Stomach smooth muscle (tissue), 2 donors: Measurements from ENCODE around the gene ELOVL5.
"Not testable (repeated sequence)": the region's sequence is repeated elsewhere in the genome, so short reads cannot be mapped to it uniquely, and the experiment has no call there.

Source experiments
- H3K27ac ChIP-seq: one replicate; pipeline ENCODE4 v1.7.0; 2013; ENCODE audit warnings: mild to moderate bottlenecking, low read length, inconsistent platforms
- H3K27me3 ChIP-seq, 2 donors: one replicate each; pipeline ENCODE4 v1.7.0; 2013; ENCODE audit warnings: low read length in 2 of 2; ENCODE audit not compliant: insufficient read depth in 2 of 2, control insufficient read depth in 1 of 2
- H3K36me3 ChIP-seq, 2 donors: one replicate each; pipeline ENCODE4 v1.7.0; 2013; ENCODE audit warnings: low read length in 2 of 2; ENCODE audit not compliant: control insufficient read depth in 2 of 2, insufficient read depth in 2 of 2
- H3K4me1 ChIP-seq: one replicate; pipeline ENCODE4 v1.7.0; 2013; ENCODE audit warnings: low read length; ENCODE audit not compliant: control insufficient read depth, insufficient read depth
- H3K4me3 ChIP-seq, 2 donors: one replicate each; pipeline ENCODE4 v1.7.0; 2013; ENCODE audit warnings: low read length in 2 of 2
- H3K9ac ChIP-seq, 2 donors: one replicate each; pipeline ENCODE4 v1.7.0; 2013; ENCODE audit warnings: low read length in 2 of 2, mild to moderate bottlenecking in 1 of 2
- H3K9me3 ChIP-seq, 2 donors: one replicate each; pipeline ENCODE4 v1.7.0; 2013; ENCODE audit warnings: low read length in 2 of 2; ENCODE audit not compliant: control insufficient read depth in 2 of 2
- donor health status: healthy.
- donor health status: Pancreatic carcinoma.

The ELOVL5 gene, protein sequence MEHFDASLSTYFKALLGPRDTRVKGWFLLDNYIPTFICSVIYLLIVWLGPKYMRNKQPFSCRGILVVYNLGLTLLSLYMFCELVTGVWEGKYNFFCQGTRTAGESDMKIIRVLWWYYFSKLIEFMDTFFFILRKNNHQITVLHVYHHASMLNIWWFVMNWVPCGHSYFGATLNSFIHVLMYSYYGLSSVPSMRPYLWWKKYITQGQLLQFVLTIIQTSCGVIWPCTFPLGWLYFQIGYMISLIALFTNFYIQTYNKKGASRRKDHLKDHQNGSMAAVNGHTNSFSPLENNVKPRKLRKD

DNA sequence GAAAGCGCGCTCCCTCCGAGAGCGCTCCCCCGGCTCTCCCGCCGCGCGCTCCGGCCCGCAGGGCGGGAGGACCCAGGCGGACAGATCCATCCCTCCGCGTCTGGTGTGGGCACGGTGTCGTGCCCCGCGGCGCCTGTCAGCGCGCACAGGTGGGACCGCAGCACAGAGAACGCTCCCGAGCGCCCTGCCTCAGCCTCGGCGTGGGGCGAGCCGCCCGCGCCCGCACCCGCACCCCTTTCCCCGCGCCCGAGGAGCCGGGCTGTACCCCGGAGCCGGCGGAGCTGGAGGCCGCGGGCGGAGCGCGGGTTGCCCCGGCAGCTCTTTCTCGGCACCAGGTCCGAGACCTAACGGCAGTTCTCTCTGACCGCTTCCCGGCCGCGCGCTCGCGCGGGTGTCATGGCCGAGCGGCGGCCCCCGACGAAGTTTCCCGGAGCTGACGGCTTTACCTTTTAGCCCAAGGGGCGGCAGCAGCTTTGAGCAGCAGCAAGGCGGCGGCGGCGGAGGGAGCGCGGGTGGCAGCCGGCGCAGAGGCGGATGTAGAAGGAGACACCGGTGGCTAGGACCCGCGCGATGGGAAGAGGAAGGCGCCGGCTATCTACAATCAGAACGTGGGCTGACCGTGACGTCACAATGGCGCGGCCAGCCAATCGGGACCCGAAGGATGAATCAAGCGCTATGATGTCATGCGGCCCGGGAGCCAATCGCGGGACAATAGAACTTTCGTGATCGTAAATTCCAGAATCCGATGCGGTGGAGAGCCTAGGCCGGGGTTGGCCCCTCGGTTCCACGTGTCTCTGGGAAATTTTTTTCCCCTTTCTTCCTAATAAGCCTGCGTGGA, at the start of gene ELOVL5:
ELOVL5 (minus strand) TSS at position 580 of the 838 bp plus-strand sequence. CDS start 53,251 bp downstream, outside the sequence.
- Histone ChIP-seq H3K36me3 (no peaks in the 10 kb centered on the region), H3K9ac (peak within 1 kb of the TSS; percentile 62 to 85), H3K4me3 (peak within 1 kb of the TSS; percentile 63 to 87), H3K27me3 (no peaks in the 10 kb centered on the region), H3K4me1 (peaks cover 11% of the 10 kb centered on the region), H3K27ac (peak within 1 kb of the TSS; percentile 96), H3K9me3 (no peaks in the 10 kb centered on the region)

DNA sequence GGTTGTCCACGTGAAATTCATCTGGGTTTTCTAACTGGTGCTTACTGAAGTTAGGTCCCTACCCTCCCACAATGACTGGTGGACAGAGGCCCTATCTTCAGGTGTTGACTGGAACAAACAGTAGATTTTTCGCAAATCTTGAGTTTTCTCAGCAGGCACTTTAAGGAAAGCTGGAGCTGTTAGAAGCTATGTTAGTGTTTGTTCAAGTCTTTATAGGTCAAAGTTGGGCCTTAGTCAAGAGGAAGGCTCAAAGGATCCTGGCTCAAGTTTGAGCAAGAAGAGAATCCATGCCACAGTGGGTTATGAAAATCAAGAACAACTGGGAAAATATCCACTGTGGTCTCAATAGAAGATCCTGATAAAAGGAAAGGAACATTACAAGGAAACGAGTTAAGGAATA, 48.5 kb upstream of the ELOVL5 start:
- no peaks in the 10 kb centered on the region for H3K36me3 ChIP-seq
- H3K9me3 ChIP-seq: no peaks in the 10 kb centered on the region
- H3K9ac ChIP-seq: no peak overlapping the region
- H3K27ac ChIP-seq: no peak overlapping the region
- no peak overlapping the region for H3K4me3 ChIP-seq
- H3K4me1 ChIP-seq: no peaks in the 10 kb centered on the region
- no peaks in the 10 kb centered on the region for H3K27me3 ChIP-seq

GRCh38 chr6:53395986-53396385, 47.2 kb upstream of the ELOVL5 start:
- Histone ChIP-seq H3K27me3 (no peaks in the 10 kb centered on the region), H3K27ac (no peak overlapping the region), H3K36me3 (no peaks in the 10 kb centered on the region), H3K9ac (no peak overlapping the region), H3K9me3 (no peaks in the 10 kb centered on the region), H3K4me3 (no peak overlapping the region), H3K4me1 (no peaks in the 10 kb centered on the region)

GRCh38 chr6:53394704-53395103, 46.0 kb upstream of the ELOVL5 start:
- Histone ChIP-seq H3K4me1 (peaks cover 2% of the 10 kb centered on the region), H3K27me3 (no peaks in the 10 kb centered on the region), H3K9me3 (no peaks in the 10 kb centered on the region), H3K4me3 (no peak overlapping the region), H3K27ac (no peak overlapping the region), H3K36me3 (no peaks in the 10 kb centered on the region), H3K9ac (no peak overlapping the region)

DNA sequence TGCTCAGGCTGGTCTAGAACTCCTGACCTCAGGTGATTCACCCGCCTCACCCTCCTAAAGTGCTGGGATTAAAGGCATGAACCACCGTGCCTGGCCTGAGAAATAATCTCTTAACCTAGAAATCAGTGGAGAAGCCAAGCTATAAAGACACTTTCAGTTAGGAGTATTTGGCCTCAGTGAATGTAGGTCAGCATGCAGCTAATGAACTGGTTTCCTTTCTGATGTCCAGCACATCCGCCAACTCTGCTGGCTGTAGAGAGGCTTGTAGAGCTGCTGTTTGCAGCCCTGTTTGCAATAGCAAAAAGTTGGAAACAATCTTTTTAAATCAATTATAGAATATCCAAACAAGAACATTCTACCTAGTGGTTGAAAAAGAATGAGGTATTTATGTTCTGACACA, 42.4 kb upstream of the ELOVL5 start:
- H3K27ac ChIP-seq: no peak overlapping the region
- H3K4me1 ChIP-seq: peaks cover 2% of the 10 kb centered on the region
- no peak overlapping the region for H3K9ac ChIP-seq
- H3K27me3 ChIP-seq: no peaks in the 10 kb centered on the region
- no peaks in the 10 kb centered on the region for H3K9me3 ChIP-seq
- H3K4me3 ChIP-seq: no peak overlapping the region
- no peaks in the 10 kb centered on the region for H3K36me3 ChIP-seq

DNA sequence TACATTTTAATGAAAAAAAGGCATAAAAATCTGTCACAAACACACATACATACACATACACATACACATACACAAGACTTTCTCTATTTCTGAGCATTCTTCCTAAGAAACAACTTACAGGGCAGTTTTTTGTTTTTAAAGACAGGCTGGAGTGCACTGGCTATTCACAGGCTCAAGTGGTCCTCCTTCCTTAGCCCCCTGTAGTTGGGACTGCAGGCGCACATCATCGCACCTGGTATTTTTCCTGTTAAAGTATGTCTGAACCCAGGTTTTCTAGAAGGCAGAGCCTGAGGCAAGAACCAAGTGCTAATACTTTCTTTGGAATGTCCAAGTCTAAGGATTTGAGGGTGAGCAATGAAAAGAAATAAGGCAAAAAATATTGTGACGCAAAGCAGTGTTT, 41.3 kb upstream of the ELOVL5 start:
- Histone ChIP-seq H3K4me1 (peaks cover 2% of the 10 kb centered on the region), H3K9me3 (no peaks in the 10 kb centered on the region), H3K36me3 (no peaks in the 10 kb centered on the region), H3K27me3 (no peaks in the 10 kb centered on the region), H3K4me3 (no peak overlapping the region), H3K9ac (no peak overlapping the region), H3K27ac (no peak overlapping the region)

DNA sequence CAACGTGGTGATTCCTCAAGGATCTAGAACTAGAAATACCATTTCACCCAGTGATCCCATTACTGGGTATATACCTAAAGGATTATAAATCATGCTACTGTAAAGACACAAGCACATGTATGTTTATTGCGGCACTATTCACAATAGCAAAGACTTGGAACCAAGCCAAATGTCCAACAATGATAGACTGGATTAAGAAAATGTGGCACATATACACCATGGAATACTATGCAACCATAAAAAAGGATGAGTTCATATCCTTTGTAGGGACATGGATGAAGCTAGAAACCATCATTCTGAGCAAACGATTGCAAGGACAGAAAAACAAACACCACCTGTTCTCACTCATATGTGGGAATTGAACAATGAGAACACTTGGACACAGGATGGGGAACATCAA, 39.9 kb upstream of the ELOVL5 start:
- not testable (repeated sequence) for H3K27me3 ChIP-seq, H3K9ac ChIP-seq, H3K4me1 ChIP-seq, H3K36me3 ChIP-seq, H3K4me3 ChIP-seq, H3K9me3 ChIP-seq, H3K27ac ChIP-seq

- Histone ChIP-seq H3K9me3 (no peaks in the 10 kb centered on the region), H3K9ac (no peak overlapping the region), H3K4me1 (no peaks in the 10 kb centered on the region), H3K36me3 (no peaks in the 10 kb centered on the region), H3K27ac (no peak overlapping the region), H3K27me3 (no peaks in the 10 kb centered on the region), H3K4me3 (no peak overlapping the region)
Measured at GRCh38 chr6:53382421-53382820, 33.7 kb upstream of the ELOVL5 start.

- Histone ChIP-seq H3K9ac (no peak overlapping the region), H3K4me1 (no peaks in the 10 kb centered on the region), H3K9me3 (no peaks in the 10 kb centered on the region), H3K27ac (no peak overlapping the region), H3K36me3 (no peaks in the 10 kb centered on the region), H3K4me3 (no peak overlapping the region), H3K27me3 (no peaks in the 10 kb centered on the region)
Measured at GRCh38 chr6:53378208-53378607, 29.5 kb upstream of the ELOVL5 start.

DNA sequence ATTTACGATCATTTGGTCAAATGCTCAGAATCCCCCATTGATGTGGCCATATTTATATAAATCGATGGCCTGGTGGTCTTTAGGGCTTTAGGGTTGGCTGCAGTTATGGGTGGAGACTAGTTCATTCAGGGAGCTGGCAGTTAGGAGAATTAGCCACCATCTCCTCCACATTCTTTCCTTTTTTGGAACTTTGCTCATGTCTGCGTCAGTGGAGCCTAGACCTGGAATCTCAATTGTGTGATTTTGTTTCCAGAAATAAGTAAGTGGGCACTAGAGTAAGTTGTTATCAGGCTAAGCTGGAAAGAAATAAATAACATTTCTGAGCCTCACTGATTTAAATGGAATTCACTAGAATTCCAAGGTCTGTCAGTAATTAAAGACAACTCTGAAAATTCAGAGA, 29.0 kb upstream of the ELOVL5 start:
- Histone ChIP-seq H3K9me3 (no peaks in the 10 kb centered on the region), H3K4me1 (no peaks in the 10 kb centered on the region), H3K36me3 (no peaks in the 10 kb centered on the region), H3K4me3 (no peak overlapping the region), H3K27ac (no peak overlapping the region), H3K9ac (no peak overlapping the region), H3K27me3 (no peaks in the 10 kb centered on the region)

DNA sequence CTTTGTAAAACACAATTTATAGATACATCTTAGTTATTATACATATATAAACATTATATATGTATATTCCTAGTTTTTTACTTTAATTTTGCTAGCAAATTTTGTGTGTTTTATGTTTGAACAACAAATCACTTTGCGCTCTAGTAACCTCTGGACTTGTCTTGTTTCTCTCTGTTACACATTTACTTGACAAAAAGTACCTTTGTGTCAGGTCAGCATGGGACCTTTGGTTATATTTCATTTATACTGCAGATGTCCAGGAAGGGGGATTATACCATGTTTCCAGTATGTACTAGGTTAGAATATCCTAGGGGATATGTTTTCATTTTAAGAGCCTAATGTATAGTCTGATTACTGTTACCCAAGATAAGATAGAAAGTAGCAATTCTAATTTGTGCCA, 28.5 kb upstream of the ELOVL5 start:
- no peak overlapping the region for H3K27ac ChIP-seq
- H3K27me3 ChIP-seq: no peaks in the 10 kb centered on the region
- H3K9ac ChIP-seq: no peak overlapping the region
- no peaks in the 10 kb centered on the region for H3K4me1 ChIP-seq
- no peak overlapping the region for H3K4me3 ChIP-seq
- no peaks in the 10 kb centered on the region for H3K9me3 ChIP-seq
- H3K36me3 ChIP-seq: no peaks in the 10 kb centered on the region
